Gastroesophageal sphincter (tissue), 3 donors: Measurements from ENCODE around the gene DKKL1.

Experiments used
- EP300 ChIP-seq: sonication (generic); formaldehyde crosslinking; IDR thresholded peaks from one replicate; pipeline ENCODE4 v1.6.1; 2017; ENCODE audit warnings: antibody characterized with exemption, mild to moderate bottlenecking
- POLR2AphosphoS5 ChIP-seq: sonication (generic); formaldehyde crosslinking; IDR thresholded peaks from one replicate; pipeline ENCODE4 v1.6.1; 2017; ENCODE audit warnings: antibody characterized with exemption
- TF ChIP-seq, protein P1 (sequence below), 4 experiments: fragments of 200-600 bp in 2 of 4; fragments of 450-650 bp in 2 of 4; sonication (generic) in 1 of 4; IDR thresholded peaks; one replicate each; pipeline ENCODE4 v1.5.1; 2017 to 2019; ENCODE audit warnings: antibody characterized with exemption in 4 of 4, mild to moderate bottlenecking in 2 of 4, moderate library complexity in 2 of 4

DNA sequence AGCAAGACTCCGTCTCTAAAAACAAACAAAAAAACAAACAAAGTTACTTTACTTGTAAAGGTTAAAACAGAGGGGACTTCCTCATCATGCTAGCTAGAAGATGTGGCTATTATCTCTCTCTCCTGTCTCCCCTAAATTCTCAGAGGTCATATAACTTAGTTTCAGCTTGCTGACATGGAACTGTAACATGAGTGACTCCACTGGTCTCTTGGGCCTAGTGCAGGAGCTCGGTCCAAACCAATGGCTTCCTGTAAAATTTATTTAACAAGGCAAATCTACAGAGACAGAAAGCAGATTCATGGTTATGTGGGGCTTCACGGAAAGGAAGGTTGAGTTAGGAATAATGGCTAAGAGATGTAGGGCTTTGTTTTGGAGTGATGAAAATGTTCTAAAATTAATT is 14.8 kb downstream of the DKKL1 start:
- TF ChIP-seq, protein P1, sequence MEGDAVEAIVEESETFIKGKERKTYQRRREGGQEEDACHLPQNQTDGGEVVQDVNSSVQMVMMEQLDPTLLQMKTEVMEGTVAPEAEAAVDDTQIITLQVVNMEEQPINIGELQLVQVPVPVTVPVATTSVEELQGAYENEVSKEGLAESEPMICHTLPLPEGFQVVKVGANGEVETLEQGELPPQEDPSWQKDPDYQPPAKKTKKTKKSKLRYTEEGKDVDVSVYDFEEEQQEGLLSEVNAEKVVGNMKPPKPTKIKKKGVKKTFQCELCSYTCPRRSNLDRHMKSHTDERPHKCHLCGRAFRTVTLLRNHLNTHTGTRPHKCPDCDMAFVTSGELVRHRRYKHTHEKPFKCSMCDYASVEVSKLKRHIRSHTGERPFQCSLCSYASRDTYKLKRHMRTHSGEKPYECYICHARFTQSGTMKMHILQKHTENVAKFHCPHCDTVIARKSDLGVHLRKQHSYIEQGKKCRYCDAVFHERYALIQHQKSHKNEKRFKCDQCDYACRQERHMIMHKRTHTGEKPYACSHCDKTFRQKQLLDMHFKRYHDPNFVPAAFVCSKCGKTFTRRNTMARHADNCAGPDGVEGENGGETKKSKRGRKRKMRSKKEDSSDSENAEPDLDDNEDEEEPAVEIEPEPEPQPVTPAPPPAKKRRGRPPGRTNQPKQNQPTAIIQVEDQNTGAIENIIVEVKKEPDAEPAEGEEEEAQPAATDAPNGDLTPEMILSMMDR (IDR thresholded peaks at IDR 0.05), result no peak
- no peak for TF ChIP-seq POLR2AphosphoS5
- TF ChIP-seq EP300, result no peak
